ENCODE data around the gene CUL7.
A peak's percentile ranks its signal among the peaks of the same experiment; 100 is the strongest.

DNA sequence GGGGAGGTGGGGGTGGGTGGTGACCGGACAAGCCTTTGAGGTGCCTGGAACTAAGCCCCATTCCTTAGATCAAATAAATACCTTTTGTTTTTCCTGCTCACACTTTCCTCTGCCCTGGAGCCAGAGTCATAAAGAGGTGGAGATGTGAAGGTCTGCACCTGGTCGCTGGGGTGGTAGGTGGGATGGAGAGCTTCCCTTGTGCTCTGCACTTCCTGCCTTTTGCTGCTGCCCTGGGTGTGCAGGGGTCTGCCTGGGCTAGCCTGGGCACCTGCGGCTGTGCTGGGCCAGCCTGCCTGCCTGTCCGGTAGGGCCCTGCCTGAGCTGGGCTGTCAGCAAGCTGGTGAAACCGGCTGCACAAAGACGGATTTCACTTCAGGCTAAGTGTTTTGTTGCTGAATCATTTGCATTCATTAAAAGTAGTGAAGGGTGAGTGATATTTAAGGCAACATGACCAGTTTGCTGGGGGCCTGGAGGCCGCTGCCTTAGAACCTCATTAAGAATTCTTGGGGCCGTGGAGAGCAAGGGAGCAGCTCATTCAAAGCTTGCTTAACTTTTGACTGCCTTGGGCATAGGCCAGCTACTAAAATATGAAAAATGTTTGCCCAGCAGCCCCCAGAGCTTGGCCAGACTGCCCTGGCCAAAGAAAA is 42.9 kb upstream of the CUL7 start:
- TF ChIP-seq POLR2A (IDR thresholded peaks at IDR 0.05), result peak in 1 of 3 donors; percentile 17
- TF ChIP-seq, protein P1, sequence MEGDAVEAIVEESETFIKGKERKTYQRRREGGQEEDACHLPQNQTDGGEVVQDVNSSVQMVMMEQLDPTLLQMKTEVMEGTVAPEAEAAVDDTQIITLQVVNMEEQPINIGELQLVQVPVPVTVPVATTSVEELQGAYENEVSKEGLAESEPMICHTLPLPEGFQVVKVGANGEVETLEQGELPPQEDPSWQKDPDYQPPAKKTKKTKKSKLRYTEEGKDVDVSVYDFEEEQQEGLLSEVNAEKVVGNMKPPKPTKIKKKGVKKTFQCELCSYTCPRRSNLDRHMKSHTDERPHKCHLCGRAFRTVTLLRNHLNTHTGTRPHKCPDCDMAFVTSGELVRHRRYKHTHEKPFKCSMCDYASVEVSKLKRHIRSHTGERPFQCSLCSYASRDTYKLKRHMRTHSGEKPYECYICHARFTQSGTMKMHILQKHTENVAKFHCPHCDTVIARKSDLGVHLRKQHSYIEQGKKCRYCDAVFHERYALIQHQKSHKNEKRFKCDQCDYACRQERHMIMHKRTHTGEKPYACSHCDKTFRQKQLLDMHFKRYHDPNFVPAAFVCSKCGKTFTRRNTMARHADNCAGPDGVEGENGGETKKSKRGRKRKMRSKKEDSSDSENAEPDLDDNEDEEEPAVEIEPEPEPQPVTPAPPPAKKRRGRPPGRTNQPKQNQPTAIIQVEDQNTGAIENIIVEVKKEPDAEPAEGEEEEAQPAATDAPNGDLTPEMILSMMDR (IDR thresholded peaks at IDR 0.05), result no peak

Data from body of pancreas (tissue), 4 donors.